Neural cell (in vitro differentiated cells): Measurements from ENCODE around the gene MGAT5B. TPM values are rescaled to one million over a fixed set of nuclear protein-coding genes. Genes with fewer than 3 reads are reported as not detected.
"Not testable (repeated sequence)": the region's sequence is repeated elsewhere in the genome, so short reads cannot be mapped to it uniquely, and the experiment has no call there.

ENCODE experiments used
- H2AFZ ChIP-seq: fragments of 200-600, 300-800 bp; sonication (generic), shearing (Covaris generic); 2 replicates; pipeline ENCODE4 v1.6.0; 2014; ENCODE audit warnings: low read depth, mild to moderate bottlenecking, antibody characterized with exemption, low read length, moderate library complexity
- H3F3A ChIP-seq: fragments of 200-600 bp; shearing (Covaris generic); 2 replicates; pipeline ENCODE4 v1.6.1; 2016; ENCODE audit warnings: mild to moderate bottlenecking, moderate library complexity, mixed read lengths, antibody characterized with exemption, low read length; ENCODE audit not compliant: insufficient read depth, poor library complexity, severe bottlenecking
- H3K27ac ChIP-seq: fragments of 200-600, 300-800 bp; sonication (generic), shearing (Covaris generic); 2 replicates; pipeline ENCODE4 v1.5.1; 2014; ENCODE audit warnings: mild to moderate bottlenecking, low read length, moderate library complexity
- H3K27me3 ChIP-seq: fragments of 300-800, 200-600 bp; sonication (generic), shearing (Covaris generic); 2 replicates; pipeline ENCODE4 v1.6.0; 2014; ENCODE audit warnings: mild to moderate bottlenecking, low read depth, low read length, moderate library complexity; ENCODE audit not compliant: insufficient read depth
- H3K36me3 ChIP-seq: fragments of 300-800, 200-600 bp; sonication (generic), shearing (Covaris generic); 2 replicates; pipeline ENCODE4 v1.5.1; 2014; ENCODE audit warnings: mild to moderate bottlenecking, antibody characterized with exemption, low read length, moderate library complexity; ENCODE audit not compliant: insufficient read depth
- H3K4me2 ChIP-seq: fragments of 300-800, 200-600 bp; sonication (generic), shearing (Covaris generic); 2 replicates; pipeline ENCODE4 v1.6.0; 2014; ENCODE audit warnings: mild to moderate bottlenecking, low read length
- H3K4me3 ChIP-seq: fragments of 300-800, 200-600 bp; sonication (generic), shearing (Covaris generic); 2 replicates; pipeline ENCODE4 v1.5.1; 2014; ENCODE audit warnings: mild to moderate bottlenecking, low read length, moderate library complexity
- H3K79me2 ChIP-seq: fragments of 200-600 bp; shearing (Covaris generic); replicated peaks from 2 replicates; pipeline ENCODE4 v1.6.0; 2014; ENCODE audit warnings: mild to moderate bottlenecking, low read length, moderate library complexity; ENCODE audit not compliant: insufficient read depth
- H3K9ac ChIP-seq: fragments of 300-800, 200-600 bp; sonication (generic), shearing (Covaris generic); 2 replicates; pipeline ENCODE4 v1.6.1; 2016; ENCODE audit warnings: mild to moderate bottlenecking, low read length, mixed read lengths
- H3K9me2 ChIP-seq: fragments of 200-600 bp; shearing (Covaris generic); 2 replicates; pipeline ENCODE4 v1.6.1; 2016; ENCODE audit warnings: mild to moderate bottlenecking, low read length, mixed read lengths; ENCODE audit not compliant: insufficient read depth
- H3K9me3 ChIP-seq: fragments of 200-600, 300-800 bp; sonication (generic), shearing (Covaris generic); 2 replicates; pipeline ENCODE4 v1.6.1; 2016; ENCODE audit warnings: mild to moderate bottlenecking, mixed run types, low read length, moderate library complexity, mixed read lengths
- H4K20me1 ChIP-seq: fragments of 200-600 bp; shearing (Covaris generic); 2 replicates; pipeline ENCODE4 v1.6.1; 2016; ENCODE audit warnings: mild to moderate bottlenecking, mixed run types; ENCODE audit not compliant: insufficient read depth
- EP300 ChIP-seq: fragments of 450-650 bp; conservative IDR thresholded peaks from 2 replicates; pipeline ENCODE4 v1.6.1; 2014; ENCODE audit warnings: antibody characterized with exemption, mild to moderate bottlenecking, moderate library complexity; ENCODE audit not compliant: poor library complexity, severe bottlenecking
- EZH2 ChIP-seq: fragments of 200-600, 300-800 bp; shearing (Covaris generic), sonication (generic); IDR thresholded peaks from 2 replicates; pipeline ENCODE4 v1.6.1; 2014; ENCODE audit warnings: antibody characterized with exemption, low read length, borderline replicate concordance, mild to moderate bottlenecking; ENCODE audit not compliant: insufficient read depth, poor library complexity, severe bottlenecking
- MXI1 ChIP-seq: fragments of 450-650 bp; conservative IDR thresholded peaks from 2 replicates; pipeline ENCODE4 v1.6.1; 2014; ENCODE audit warnings: antibody characterized with exemption, mild to moderate bottlenecking; ENCODE audit not compliant: poor library complexity, severe bottlenecking
- POLR2AphosphoS5 ChIP-seq: IDR thresholded peaks from 2 replicates; pipeline ENCODE4 v1.6.1; 2012
- RAD21 ChIP-seq: fragments of 450-650 bp; conservative IDR thresholded peaks from 2 replicates; pipeline ENCODE4 v1.6.1; 2014; ENCODE audit warnings: antibody characterized with exemption, mild to moderate bottlenecking, moderate library complexity
- SMC3 ChIP-seq: fragments of 450-650 bp; conservative IDR thresholded peaks from 2 replicates; pipeline ENCODE4 v1.6.1; 2014; ENCODE audit warnings: antibody characterized with exemption, mild to moderate bottlenecking, moderate library complexity; ENCODE audit not compliant: poor library complexity
- TAF1 ChIP-seq: IDR thresholded peaks from 2 replicates; pipeline ENCODE4 v1.6.1; 2012; ENCODE audit warnings: low read depth
- polyA plus RNA-seq: library from polyadenylated mRNA; depleted of rRNA; stranded (reverse); fragments of >200 nt; gene quantifications from 2 replicates; pipeline ENCODE4 v1.2.3, GENCODE V29; 2014
- TF ChIP-seq, protein P1 (sequence below): fragments of 450-650 bp; IDR thresholded peaks from 2 replicates; pipeline ENCODE4 v1.5.1; 2014; ENCODE audit warnings: antibody characterized with exemption, mild to moderate bottlenecking, moderate library complexity; ENCODE audit not compliant: poor library complexity, severe bottlenecking
- TF ChIP-seq, protein P2 (sequence below): IDR thresholded peaks from 2 replicates; pipeline ENCODE4 v1.6.1; 2012; ENCODE audit warnings: borderline replicate concordance

Gene MGAT5B
- polyA plus RNA-seq, 1 donor from 2014 or later = 8.8 TPM

DNA sequence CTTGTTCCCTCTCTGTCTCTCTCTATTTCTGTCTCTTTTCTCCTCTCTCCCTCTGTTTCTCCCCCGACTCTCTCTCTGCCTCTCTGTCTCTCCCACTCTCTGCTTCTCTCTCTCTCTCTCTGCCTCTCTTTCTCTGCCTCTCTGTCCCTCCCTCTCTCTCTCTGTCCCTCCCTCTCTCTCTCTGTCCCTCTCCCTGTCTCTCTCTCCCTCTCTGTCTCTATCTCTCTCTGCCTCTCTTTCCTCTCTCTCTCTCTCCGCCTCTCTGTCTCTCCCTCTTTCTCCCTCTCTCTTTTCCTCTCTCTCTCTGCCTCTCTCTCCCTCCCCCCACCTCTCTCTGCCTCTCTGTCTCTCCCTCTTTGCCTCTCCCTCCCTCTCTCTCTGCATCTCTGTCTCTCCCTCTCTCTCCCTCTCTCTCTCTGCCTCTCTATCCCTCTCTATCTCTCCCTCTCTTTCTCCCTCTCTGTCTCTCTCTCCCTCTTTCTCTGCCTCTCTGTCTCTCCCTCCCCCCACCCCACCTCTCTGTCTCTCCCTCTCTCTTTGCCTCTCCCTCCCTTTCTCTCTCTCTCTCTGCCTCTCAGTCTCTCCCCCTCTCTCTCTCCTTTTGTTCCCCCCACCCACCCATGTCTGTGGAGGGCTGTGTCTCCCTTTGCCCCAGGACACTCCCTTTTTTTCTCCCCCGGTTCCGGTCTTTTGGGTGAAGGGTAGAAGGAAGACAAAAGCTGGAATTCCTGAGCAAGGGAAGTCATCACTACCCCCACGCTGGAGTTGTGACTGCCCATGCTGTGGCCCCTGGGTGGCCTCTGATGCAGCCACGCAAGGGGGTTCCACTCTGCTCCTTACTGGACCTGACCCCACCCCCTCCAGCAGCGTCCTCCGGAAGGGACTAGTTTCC, 27.1 kb upstream of the MGAT5B start:
- Histone ChIP-seq H3F3A (no peaks in the 10 kb centered on the region), H3K4me2 (no peak overlapping the region), H3K27me3 (peaks cover 26% of the 10 kb centered on the region), H3K36me3 (no peaks in the 10 kb centered on the region), H3K4me3 (no peak overlapping the region), H2AFZ (no peak overlapping the region), H3K9me2 (no peaks in the 10 kb centered on the region), H4K20me1 (no peaks in the 10 kb centered on the region), H3K9ac (no peak overlapping the region), H3K9me3 (no peaks in the 10 kb centered on the region), H3K27ac (no peak overlapping the region), H3K79me2 (no peaks in the 10 kb centered on the region)
- TF ChIP-seq SMC3 (no peak), TAF1 (no peak), RAD21 (no peak), MXI1 (no peak), POLR2AphosphoS5 (no peak), EZH2 (no peak), EP300 (no peak)
- TF ChIP-seq, protein P1, sequence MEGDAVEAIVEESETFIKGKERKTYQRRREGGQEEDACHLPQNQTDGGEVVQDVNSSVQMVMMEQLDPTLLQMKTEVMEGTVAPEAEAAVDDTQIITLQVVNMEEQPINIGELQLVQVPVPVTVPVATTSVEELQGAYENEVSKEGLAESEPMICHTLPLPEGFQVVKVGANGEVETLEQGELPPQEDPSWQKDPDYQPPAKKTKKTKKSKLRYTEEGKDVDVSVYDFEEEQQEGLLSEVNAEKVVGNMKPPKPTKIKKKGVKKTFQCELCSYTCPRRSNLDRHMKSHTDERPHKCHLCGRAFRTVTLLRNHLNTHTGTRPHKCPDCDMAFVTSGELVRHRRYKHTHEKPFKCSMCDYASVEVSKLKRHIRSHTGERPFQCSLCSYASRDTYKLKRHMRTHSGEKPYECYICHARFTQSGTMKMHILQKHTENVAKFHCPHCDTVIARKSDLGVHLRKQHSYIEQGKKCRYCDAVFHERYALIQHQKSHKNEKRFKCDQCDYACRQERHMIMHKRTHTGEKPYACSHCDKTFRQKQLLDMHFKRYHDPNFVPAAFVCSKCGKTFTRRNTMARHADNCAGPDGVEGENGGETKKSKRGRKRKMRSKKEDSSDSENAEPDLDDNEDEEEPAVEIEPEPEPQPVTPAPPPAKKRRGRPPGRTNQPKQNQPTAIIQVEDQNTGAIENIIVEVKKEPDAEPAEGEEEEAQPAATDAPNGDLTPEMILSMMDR = no peak
- TF ChIP-seq, protein P2, sequence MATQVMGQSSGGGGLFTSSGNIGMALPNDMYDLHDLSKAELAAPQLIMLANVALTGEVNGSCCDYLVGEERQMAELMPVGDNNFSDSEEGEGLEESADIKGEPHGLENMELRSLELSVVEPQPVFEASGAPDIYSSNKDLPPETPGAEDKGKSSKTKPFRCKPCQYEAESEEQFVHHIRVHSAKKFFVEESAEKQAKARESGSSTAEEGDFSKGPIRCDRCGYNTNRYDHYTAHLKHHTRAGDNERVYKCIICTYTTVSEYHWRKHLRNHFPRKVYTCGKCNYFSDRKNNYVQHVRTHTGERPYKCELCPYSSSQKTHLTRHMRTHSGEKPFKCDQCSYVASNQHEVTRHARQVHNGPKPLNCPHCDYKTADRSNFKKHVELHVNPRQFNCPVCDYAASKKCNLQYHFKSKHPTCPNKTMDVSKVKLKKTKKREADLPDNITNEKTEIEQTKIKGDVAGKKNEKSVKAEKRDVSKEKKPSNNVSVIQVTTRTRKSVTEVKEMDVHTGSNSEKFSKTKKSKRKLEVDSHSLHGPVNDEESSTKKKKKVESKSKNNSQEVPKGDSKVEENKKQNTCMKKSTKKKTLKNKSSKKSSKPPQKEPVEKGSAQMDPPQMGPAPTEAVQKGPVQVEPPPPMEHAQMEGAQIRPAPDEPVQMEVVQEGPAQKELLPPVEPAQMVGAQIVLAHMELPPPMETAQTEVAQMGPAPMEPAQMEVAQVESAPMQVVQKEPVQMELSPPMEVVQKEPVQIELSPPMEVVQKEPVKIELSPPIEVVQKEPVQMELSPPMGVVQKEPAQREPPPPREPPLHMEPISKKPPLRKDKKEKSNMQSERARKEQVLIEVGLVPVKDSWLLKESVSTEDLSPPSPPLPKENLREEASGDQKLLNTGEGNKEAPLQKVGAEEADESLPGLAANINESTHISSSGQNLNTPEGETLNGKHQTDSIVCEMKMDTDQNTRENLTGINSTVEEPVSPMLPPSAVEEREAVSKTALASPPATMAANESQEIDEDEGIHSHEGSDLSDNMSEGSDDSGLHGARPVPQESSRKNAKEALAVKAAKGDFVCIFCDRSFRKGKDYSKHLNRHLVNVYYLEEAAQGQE = no peak

DNA sequence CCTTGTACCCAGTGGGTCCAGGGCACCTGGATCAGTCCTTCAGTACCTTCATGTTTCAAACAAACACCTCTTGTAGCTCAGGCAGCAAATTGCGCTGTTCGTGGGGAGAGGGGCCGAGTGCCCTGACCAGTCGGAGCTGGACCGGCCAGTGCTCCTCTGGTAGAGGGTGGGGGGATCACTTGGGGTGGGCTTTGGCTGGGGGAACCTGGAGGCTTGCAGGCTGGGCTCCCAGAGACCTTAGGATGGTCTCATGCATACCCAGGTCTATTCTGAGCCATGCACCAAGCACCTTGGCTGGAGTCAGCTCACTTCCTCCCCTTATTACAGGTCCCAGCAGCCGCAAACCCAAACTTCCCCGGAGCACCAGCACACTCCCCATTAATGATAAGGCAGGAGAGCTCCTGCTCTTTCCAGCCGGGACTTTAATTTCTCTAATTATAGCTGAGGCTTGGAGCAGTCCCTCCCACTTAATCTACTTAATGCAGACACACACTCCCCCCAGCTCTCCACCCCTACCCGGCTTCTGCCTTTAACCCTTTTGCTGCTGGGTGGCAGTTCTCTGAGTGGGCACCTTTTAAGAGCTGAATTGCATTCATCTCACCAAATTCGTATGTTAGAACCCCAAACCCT, 26.3 kb upstream of the MGAT5B start:
- H2AFZ ChIP-seq = no peak overlapping the region
- no peaks in the 10 kb centered on the region for H3K36me3 ChIP-seq
- H3K79me2 ChIP-seq = no peaks in the 10 kb centered on the region
- H3K9me3 ChIP-seq = no peaks in the 10 kb centered on the region
- H3K4me3 ChIP-seq = no peak overlapping the region
- no peak overlapping the region for H3K27ac ChIP-seq
- peaks cover 26% of the 10 kb centered on the region for H3K27me3 ChIP-seq
- no peak for TF ChIP-seq MXI1
- TF ChIP-seq EP300 = no peak
- no peak for TF ChIP-seq SMC3
- no peak for TF ChIP-seq EZH2
- TF ChIP-seq, protein P2 = no peak
- no peak for TF ChIP-seq POLR2AphosphoS5
- no peak for TF ChIP-seq TAF1
- TF ChIP-seq RAD21 = no peak
- TF ChIP-seq, protein P1 = no peak
- no peaks in the 10 kb centered on the region for H4K20me1 ChIP-seq
- no peak overlapping the region for H3K4me2 ChIP-seq
- H3K9me2 ChIP-seq = no peaks in the 10 kb centered on the region
- H3K9ac ChIP-seq = no peak overlapping the region
- H3F3A ChIP-seq = no peaks in the 10 kb centered on the region

DNA sequence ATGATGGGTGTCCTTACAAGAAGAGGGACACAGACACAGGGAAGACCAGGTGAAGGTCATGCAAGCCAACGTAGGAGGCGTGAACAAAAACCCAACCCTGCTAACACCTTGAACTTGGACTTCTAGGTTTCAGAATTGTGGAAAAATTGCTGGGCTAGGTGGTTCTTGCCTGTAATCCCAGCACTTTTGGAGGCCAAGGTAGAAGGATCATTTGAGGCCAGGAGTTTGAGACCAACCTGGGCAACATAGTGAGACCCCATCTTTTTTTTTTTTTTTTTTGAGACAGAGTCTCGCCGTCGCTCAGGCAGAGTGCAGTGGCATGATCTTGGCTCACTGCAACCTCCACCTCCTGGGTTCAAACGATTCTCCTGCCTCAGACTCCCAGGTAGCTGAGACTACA, 25.1 kb upstream of the MGAT5B start:
- H3K9ac ChIP-seq, H3K9me2 ChIP-seq, H3F3A ChIP-seq, H3K27ac ChIP-seq, H2AFZ ChIP-seq, H3K36me3 ChIP-seq, H3K4me2 ChIP-seq, H3K4me3 ChIP-seq, H3K9me3 ChIP-seq, H4K20me1 ChIP-seq, H3K79me2 ChIP-seq: not testable (repeated sequence)
- peaks cover 26% of the 10 kb centered on the region for H3K27me3 ChIP-seq
